HCT116 (cell line): ENCODE measurements around the gene FNDC7. TPM values are rescaled to one million over a fixed set of nuclear protein-coding genes. Genes with fewer than 3 reads are reported as not detected.

Source experiments
- ATAC-seq: fragments of 200-7000 bp; cut with Tn5 transposase; 2 replicates; pipeline ENCODE4 v1.9.1; 2020; ENCODE audit warnings: mild to moderate bottlenecking, moderate library complexity
- BruUV-seq: library from RNA; stranded (reverse); fragments of 400-500 nt; replicated peaks from 2 replicates; lab custom pipeline; 2021; lab: Mats Ljungman, UMichigan
- CTCF ChIA-PET: fragments of 300-600 bp; sonication (Branson Sonifier 250); formaldehyde crosslinking; loops from one replicate; lab custom pipeline; 2021; ENCODE audit warnings: antibody characterized with exemption; lab: Charles Lee
- POLR2A ChIA-PET: fragments of 300-600, 350-600 bp; sonication (Branson Sonifier 250); formaldehyde crosslinking; loops from one replicate; lab custom pipeline; 2021; ENCODE audit warnings: antibody characterized with exemption; lab: Charles Lee
- RAD21 ChIA-PET, 2 experiments: fragments of 300-600 bp; sonication (Branson Sonifier 250); formaldehyde crosslinking; loops; one replicate each; lab custom pipeline; 2023; ENCODE audit warnings: low total read pairs in 2 of 2; ENCODE audit not compliant: uncharacterized antibody in 2 of 2, unreplicated experiment in 2 of 2, low non-redundant PET in 1 of 2; lab: Charles Lee
- DNase-seq: peaks from one replicate; pipeline ENCODE4 v3.0.0-alpha.2; 2010; ENCODE audit warnings: low read depth, low spot score
- H2AFZ ChIP-seq: fragments of 200-600 bp; shearing (Covaris generic), sonication (generic); 2 replicates; pipeline ENCODE4 v1.6.1; 2017; ENCODE audit warnings: low read depth, mixed run types, mixed read lengths, antibody characterized with exemption, low read length; ENCODE audit not compliant: poor library complexity, severe bottlenecking
- H3K27ac ChIP-seq: 2 replicates; pipeline ENCODE4 v1.5.1; 2012; ENCODE audit warnings: low read depth, low read length
- H3K27me3 ChIP-seq: fragments of 200-600 bp; sonication (generic); 2 replicates; pipeline ENCODE4 v1.6.1; 2016; ENCODE audit warnings: mixed run types, low read length, mixed read lengths; ENCODE audit not compliant: insufficient read depth
- H3K36me3 ChIP-seq, 2 experiments: fragments of 200-500 bp in 1 of 2; fragments of 200-600 bp in 1 of 2; sonication (Bioruptor generic) in 1 of 2; sonication (generic) in 1 of 2; 2 replicates each; pipeline versions ENCODE4 v1.5.1 to v1.6.1; 2014 to 2016; ENCODE audit warnings: low read length in 2 of 2, inconsistent platforms in 1 of 2, mixed read lengths in 1 of 2, mixed run types in 1 of 2; ENCODE audit not compliant: insufficient read depth in 2 of 2, control insufficient read depth in 1 of 2
- H3K4me1 ChIP-seq, 2 experiments: fragments of 200-600 bp in 1 of 2; sonication (generic) in 1 of 2; 2 replicates each; pipeline versions ENCODE4 v1.5.1 to v1.6.1; 2012 to 2017; ENCODE audit warnings: low read length in 2 of 2, inconsistent platforms in 1 of 2, mild to moderate bottlenecking in 1 of 2, mixed read lengths in 1 of 2, mixed run types in 1 of 2, moderate library complexity in 1 of 2; ENCODE audit not compliant: insufficient read depth in 2 of 2, control insufficient read depth in 1 of 2
- H3K4me2 ChIP-seq: fragments of 200-600 bp; sonication (generic); 2 replicates; pipeline ENCODE4 v1.6.1; 2017; ENCODE audit warnings: mixed run types, low read length, mixed read lengths
- H3K4me3 ChIP-seq, 2 experiments: fragments of 200-600 bp in 1 of 2; sonication (generic) in 1 of 2; replicated peaks in 1 of 2; 2 replicates each; pipeline ENCODE4 v1.5.1; 2011 to 2016; ENCODE audit warnings: low read length in 2 of 2, control low read depth in 1 of 2, low read depth in 1 of 2, mild to moderate bottlenecking in 1 of 2, mixed read lengths in 1 of 2, mixed run types in 1 of 2
- H3K79me2 ChIP-seq: fragments of 200-600 bp; sonication (generic); 2 replicates; pipeline ENCODE4 v1.6.1; 2017; ENCODE audit warnings: mild to moderate bottlenecking, mixed run types, low read length, moderate library complexity, mixed read lengths; ENCODE audit not compliant: insufficient read depth
- H3K9ac ChIP-seq: fragments of 200-600 bp; sonication (generic); 2 replicates; pipeline ENCODE4 v1.6.1; 2016; ENCODE audit warnings: low read length, mixed read lengths
- H3K9me2 ChIP-seq: fragments of 200-600 bp; sonication (generic), shearing (Covaris generic); 2 replicates; pipeline ENCODE4 v1.6.1; 2017; ENCODE audit warnings: mixed run types, mild to moderate bottlenecking, moderate library complexity; ENCODE audit not compliant: insufficient read depth
- H3K9me3 ChIP-seq, 2 experiments: fragments of 200-500 bp in 1 of 2; fragments of 200-600 bp in 1 of 2; sonication (Bioruptor generic) in 1 of 2; sonication (generic) in 1 of 2; 2 replicates each; pipeline ENCODE4 v1.6.1; 2014 to 2017; ENCODE audit warnings: low read length in 2 of 2, mixed read lengths in 2 of 2, inconsistent platforms in 1 of 2, low read depth in 1 of 2, mild to moderate bottlenecking in 1 of 2, mixed run types in 1 of 2, moderate library complexity in 1 of 2; ENCODE audit not compliant: control insufficient read depth in 1 of 2, insufficient read depth in 1 of 2
- H4K20me1 ChIP-seq: fragments of 200-600 bp; sonication (generic), shearing (Covaris generic); 2 replicates; pipeline ENCODE4 v1.6.1; 2017; ENCODE audit warnings: mixed run types, mild to moderate bottlenecking, moderate library complexity; ENCODE audit not compliant: insufficient read depth
- CEBPB ChIP-seq: IDR thresholded peaks from 2 replicates; pipeline ENCODE4 v1.6.1; 2012; ENCODE audit warnings: low read depth
- FOSL1 ChIP-seq: IDR thresholded peaks from 2 replicates; pipeline ENCODE4 v1.6.1; 2012; ENCODE audit warnings: low read depth
- JUND ChIP-seq: IDR thresholded peaks from 2 replicates; pipeline ENCODE4 v1.6.1; 2012
- POLR2AphosphoS5 ChIP-seq: IDR thresholded peaks from 2 replicates; pipeline ENCODE4 v1.6.1; 2011; ENCODE audit warnings: mild to moderate bottlenecking, low read depth, low read length, moderate library complexity
- SIN3A ChIP-seq: IDR thresholded peaks from 2 replicates; pipeline ENCODE4 v1.6.1; 2012; ENCODE audit warnings: low read depth
- SRF ChIP-seq: IDR thresholded peaks from 2 replicates; pipeline ENCODE4 v1.6.1; 2012; ENCODE audit warnings: low read depth
- ZFX ChIP-seq: fragments of 450-650 bp; IDR thresholded peaks from 2 replicates; pipeline ENCODE4 v1.6.1; 2017
- ZNF274 ChIP-seq: fragments of 200-500 bp; sonication (Bioruptor generic); IDR thresholded peaks from 2 replicates; pipeline ENCODE4 v1.6.1; 2014; ENCODE audit warnings: mild to moderate bottlenecking, low read depth, low read length, inconsistent platforms
- intact Hi-C: fragments of 100-400 bp; cut with micrococcal nuclease; formaldehyde crosslinking; loops from 2 replicates; pipeline ENCODE4 v1.10.0; 2022
- total RNA-seq: library from RNA; stranded (reverse); gene quantifications from one replicate; pipeline ENCODE4 v1.2.1, GENCODE V29; 2021; ENCODE audit not compliant: unreplicated experiment
- TF ChIP-seq, protein P1 (sequence below): IDR thresholded peaks from 2 replicates; pipeline ENCODE4 v1.6.1; 2012; ENCODE audit warnings: low read depth
- TF ChIP-seq, protein P2 (sequence below), 3 experiments: fragments of 200-600 bp in 1 of 3; sonication (generic) in 1 of 3; IDR thresholded peaks in 2 of 3; conservative IDR thresholded peaks in 1 of 3; 2 replicates each; pipeline ENCODE4 v1.5.1; 2012 to 2017; ENCODE audit warnings: low read depth in 2 of 3, low read length in 2 of 3, antibody characterized with exemption in 1 of 3, borderline replicate concordance in 1 of 3, control low read depth in 1 of 3, mild to moderate bottlenecking in 1 of 3, mixed read lengths in 1 of 3, mixed run types in 1 of 3, moderate library complexity in 1 of 3; ENCODE audit not compliant: insufficient read depth in 1 of 3
- TF ChIP-seq, protein P3 (sequence below): IDR thresholded peaks from 2 replicates; pipeline ENCODE4 v1.6.1; 2012

The FNDC7 gene
- total RNA-seq, 1 experiment from 2014 or later, result 0.10 TPM

DNA sequence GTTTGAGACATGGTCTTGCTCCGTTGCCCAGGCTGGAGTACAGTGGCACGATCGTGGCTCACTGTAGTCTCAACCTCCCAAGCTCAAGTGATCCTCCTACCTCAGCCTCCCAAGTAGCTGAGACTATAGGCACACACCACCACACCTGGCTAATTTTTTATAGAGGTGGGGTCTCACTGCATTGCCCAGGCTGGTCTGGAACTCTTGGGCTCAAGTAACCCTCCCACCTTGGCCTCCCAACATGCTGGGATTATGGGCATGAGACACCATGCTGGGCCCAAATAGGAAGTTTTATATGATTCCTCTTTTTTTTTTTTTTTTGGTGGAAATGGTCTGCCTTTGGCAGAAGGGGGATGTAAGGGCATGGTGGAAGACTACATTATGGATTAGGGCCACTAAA is 6.1 kb upstream of the FNDC7 start:
- TF ChIP-seq FOSL1 (no peak), SRF (no peak), ZNF274 (no peak), SIN3A (no peak), POLR2AphosphoS5 (no peak), ZFX (no peak), JUND (no peak), CEBPB (no peak)
- TF ChIP-seq, protein P1, sequence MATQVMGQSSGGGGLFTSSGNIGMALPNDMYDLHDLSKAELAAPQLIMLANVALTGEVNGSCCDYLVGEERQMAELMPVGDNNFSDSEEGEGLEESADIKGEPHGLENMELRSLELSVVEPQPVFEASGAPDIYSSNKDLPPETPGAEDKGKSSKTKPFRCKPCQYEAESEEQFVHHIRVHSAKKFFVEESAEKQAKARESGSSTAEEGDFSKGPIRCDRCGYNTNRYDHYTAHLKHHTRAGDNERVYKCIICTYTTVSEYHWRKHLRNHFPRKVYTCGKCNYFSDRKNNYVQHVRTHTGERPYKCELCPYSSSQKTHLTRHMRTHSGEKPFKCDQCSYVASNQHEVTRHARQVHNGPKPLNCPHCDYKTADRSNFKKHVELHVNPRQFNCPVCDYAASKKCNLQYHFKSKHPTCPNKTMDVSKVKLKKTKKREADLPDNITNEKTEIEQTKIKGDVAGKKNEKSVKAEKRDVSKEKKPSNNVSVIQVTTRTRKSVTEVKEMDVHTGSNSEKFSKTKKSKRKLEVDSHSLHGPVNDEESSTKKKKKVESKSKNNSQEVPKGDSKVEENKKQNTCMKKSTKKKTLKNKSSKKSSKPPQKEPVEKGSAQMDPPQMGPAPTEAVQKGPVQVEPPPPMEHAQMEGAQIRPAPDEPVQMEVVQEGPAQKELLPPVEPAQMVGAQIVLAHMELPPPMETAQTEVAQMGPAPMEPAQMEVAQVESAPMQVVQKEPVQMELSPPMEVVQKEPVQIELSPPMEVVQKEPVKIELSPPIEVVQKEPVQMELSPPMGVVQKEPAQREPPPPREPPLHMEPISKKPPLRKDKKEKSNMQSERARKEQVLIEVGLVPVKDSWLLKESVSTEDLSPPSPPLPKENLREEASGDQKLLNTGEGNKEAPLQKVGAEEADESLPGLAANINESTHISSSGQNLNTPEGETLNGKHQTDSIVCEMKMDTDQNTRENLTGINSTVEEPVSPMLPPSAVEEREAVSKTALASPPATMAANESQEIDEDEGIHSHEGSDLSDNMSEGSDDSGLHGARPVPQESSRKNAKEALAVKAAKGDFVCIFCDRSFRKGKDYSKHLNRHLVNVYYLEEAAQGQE, result no peak
- TF ChIP-seq, protein P2, sequence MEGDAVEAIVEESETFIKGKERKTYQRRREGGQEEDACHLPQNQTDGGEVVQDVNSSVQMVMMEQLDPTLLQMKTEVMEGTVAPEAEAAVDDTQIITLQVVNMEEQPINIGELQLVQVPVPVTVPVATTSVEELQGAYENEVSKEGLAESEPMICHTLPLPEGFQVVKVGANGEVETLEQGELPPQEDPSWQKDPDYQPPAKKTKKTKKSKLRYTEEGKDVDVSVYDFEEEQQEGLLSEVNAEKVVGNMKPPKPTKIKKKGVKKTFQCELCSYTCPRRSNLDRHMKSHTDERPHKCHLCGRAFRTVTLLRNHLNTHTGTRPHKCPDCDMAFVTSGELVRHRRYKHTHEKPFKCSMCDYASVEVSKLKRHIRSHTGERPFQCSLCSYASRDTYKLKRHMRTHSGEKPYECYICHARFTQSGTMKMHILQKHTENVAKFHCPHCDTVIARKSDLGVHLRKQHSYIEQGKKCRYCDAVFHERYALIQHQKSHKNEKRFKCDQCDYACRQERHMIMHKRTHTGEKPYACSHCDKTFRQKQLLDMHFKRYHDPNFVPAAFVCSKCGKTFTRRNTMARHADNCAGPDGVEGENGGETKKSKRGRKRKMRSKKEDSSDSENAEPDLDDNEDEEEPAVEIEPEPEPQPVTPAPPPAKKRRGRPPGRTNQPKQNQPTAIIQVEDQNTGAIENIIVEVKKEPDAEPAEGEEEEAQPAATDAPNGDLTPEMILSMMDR (IDR thresholded peaks at IDR 0.05 in 2 of 3, conservative IDR thresholded peaks at IDR 0.05 in 1 of 3; ENCODE audit: borderline replicate concordance in 1 of 3, insufficient read depth in 1 of 3, low read depth in 2 of 3, low read length in 2 of 3), result no peak
- TF ChIP-seq, protein P3, sequence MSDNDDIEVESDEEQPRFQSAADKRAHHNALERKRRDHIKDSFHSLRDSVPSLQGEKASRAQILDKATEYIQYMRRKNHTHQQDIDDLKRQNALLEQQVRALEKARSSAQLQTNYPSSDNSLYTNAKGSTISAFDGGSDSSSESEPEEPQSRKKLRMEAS, result no peak
- Histone ChIP-seq H3K79me2 (no peaks in the 10 kb centered on the region), H3K27me3 (no peaks in the 10 kb centered on the region), H2AFZ (no peak overlapping the region), H3K27ac (no peak overlapping the region), H4K20me1 (no peaks in the 10 kb centered on the region), H3K4me3 (no peak overlapping the region), H3K4me1 (peaks cover 5 to 12% of the 10 kb centered on the region in 2 experiments), H3K9me2 (no peaks in the 10 kb centered on the region), H3K4me2 (no peak overlapping the region), H3K36me3 (no peaks in the 10 kb centered on the region), H3K9me3 (no peaks in the 10 kb centered on the region), H3K9ac (no peak overlapping the region)
- intact Hi-C loops, result no loop called here
- BruUV-seq, result no TSS peak
- POLR2A ChIA-PET, result no interaction called here
- CTCF ChIA-PET, result no interaction called here
- RAD21 ChIA-PET, result no interaction called here
- DNase-seq, result no peak
- no peak for ATAC-seq
